ENCODE data around the gene ANKMY1.
"Not testable (repeated sequence)": the region's sequence is repeated elsewhere in the genome, so short reads cannot be mapped to it uniquely, and the experiment has no call there.

Gene ANKMY1

DNA sequence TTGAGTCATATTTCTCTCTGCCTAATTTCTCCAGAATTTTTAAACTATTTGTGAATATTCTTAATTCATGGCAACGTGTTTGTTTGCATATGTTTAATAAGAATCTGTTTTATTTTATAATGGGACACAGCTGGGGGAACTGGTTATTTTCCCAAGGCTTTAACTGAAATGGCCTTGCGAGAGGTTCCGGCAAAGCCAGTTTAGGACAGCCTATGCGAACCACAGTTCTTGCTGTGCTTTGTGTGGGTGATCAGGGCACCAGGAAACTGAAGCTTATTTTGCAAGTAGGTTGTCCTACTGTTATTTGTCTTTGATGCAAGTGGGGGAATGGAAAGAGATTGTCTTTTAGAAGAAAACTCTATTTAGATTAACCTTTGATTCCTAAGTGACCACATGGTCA, 6.5 kb downstream of the ANKMY1 start:
- DNase-seq = no peak

DNA sequence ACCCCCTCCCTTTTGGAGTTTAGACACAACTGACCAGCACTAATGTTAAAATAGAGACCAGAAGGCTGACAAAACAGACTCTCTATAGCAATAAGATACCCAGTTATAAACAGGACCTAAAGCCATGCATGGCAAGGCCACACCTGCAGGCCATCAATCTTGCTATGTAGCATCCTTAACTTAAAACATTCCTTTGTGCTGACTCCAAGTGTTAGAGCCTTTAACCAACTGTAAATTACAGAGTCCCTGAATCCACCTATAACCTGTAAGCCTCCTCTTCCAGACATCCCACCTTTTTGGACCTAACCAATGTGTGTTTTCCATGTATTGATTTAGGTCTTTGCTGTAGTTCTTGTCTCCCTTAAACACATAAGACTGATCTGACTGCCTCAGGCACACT, 17.9 kb downstream of the ANKMY1 start:
- DNase-seq = no peak

DNA sequence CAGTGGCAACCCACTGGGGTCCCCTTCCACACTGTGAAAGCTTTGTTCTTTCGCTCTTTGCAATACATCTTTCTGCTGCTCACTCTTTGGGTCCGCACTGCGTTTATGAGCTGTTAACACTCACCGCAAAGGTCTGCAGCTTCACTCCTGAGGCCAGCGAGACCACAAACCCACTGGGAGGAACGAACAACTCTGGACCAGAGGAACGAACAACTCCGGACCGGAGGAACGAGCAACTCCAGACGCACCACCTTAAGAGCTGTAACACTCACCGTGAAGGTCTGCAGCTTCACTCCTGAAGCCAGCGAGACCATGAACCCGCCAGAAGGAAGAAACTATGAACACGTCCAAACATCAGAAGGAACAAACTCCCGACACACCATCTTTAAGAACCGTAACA, 18.7 kb downstream of the ANKMY1 start:
- not testable (repeated sequence) for DNase-seq

DNA sequence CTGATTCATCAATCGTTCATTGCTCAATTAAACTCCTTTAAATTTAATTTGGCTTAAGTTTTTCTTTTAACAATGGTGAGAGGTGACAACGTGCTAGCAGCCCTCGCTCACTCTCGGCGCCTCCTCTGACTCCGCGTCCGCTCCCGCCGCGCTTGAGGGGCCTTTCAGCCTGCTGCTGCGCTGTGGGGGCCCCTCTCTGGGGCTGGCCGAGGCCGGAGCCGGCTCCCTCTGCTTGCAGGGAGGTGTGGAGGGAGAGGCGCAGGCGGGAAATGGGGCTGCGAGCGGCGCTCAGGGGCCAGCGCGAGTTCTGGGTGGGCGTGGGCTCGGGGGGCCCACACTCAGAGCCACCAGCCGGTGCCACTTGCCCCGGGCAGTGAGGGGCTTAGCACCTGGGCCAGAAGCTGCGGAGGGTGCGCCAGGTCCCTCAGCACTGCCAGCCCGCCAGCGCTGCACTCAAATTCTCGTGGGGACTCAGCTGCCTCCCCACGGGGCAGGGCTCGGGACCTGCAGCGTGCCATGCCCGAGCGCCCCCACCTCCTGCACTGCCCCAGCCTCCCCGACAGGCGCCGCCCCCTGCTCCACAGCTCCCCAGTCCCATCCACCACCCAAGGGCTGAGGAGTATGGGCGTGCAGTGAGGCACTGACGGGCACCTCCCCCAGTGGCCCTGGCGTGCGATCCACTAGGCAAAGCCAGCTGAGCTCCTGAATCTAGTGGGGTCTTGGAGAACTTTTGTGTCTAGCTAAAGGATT, 19.6 kb downstream of the ANKMY1 start:
- DNase-seq = no peak

DNA sequence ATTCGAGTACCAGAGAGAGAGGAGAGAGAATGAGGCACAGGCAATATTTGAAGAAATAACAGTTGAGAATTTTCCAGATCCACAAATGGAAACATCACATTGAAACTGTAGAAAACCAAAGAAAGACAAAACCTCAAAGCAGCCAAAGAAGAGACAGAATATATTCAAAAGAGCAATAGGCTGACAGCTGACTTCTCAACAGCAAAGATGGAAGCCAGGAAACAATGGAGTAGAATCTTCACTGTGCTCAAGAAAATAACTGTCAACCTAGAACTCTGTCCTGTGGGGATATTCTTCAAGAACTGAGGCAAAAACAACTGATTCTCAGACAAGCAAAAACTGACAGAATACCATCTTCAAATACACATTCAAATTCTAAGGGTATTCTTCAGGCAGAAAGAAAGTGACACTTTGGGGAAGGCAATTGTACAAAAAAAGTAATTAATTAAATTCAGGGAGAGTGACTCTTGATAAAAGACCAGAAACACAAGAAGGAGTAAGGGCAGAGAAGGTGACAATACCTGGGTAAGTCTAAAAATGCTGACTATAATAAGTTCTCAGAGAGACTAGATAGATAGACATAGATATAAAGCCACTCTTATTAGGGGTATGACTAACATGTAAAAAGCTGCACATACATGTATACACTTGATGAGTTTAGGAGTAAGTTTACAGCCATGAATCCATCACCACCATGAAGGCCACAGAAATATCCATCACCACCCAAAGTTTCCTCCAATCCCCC, 25.6 kb downstream of the ANKMY1 start:
- DNase-seq = no peak

DNA sequence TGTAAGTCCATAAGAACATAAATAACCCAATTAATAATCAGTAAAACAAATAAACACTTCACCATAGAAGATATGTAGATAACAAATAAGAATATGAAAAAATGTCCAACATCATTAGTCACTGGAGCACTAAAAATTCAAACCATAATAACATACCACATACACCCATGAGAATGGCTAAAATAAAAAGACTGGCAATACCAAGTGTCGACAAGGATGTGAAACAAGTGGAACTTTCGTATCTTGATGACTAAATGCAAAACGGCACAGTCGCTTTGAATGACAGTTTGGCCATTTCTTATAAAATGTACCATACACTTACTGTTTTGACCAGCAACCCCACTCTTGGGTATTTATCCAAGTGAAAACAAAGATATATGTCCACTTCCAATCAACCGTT, 26.8 kb downstream of the ANKMY1 start:
- no peak for DNase-seq

DNA sequence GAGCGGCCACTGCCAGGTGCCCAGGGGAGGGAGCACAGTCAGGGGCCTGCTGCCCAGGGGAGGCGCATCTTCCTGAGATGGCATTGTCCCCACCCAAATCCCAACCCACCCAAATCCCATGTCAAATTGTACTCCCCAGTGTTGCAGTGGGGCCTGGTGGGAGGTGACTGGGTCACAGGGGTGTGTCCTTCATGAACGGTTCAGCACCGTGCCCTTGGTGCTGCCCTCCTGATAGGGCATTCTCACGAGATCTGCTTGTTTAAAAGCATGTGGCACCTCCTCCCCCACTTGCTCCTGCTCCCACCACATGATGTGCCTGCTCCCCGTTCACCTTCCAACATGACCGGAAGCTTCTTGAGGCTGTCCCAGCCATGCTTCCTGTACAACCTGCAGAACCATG, 27.6 kb downstream of the ANKMY1 start:
- no peak for DNase-seq

DNA sequence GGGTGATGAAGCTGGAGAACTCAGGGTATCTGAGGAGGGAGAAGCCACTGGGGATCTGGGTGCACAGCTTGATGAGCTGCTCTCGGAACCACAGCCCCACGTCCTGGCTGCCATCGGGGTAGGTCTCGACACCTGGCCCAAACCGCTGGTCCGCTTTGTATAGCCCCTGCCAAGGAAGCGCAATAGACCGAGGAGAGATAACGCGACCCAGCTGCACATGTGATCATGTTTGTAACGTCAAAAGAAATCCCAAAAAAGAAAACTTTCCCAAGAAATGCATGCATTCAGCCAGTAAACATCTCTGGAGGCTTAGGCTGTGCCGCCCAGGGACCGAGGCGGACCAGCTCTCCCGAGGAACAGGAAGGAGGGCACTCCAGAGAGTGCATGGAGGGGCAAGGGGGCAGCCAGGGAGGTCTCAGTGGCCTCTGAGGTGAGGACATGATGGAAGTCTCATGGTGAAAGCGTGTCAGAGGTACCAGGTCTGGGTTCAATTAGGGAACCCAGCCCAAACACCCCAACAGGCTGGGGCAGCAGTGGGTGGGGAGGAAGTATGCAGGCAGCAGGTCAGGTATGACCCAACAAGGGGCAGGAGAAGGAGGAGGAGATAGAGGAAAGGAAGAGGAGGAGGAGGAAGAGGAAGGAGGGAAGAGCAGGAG, 28.3 kb downstream of the ANKMY1 start:
- DNase-seq = no peak

DNA sequence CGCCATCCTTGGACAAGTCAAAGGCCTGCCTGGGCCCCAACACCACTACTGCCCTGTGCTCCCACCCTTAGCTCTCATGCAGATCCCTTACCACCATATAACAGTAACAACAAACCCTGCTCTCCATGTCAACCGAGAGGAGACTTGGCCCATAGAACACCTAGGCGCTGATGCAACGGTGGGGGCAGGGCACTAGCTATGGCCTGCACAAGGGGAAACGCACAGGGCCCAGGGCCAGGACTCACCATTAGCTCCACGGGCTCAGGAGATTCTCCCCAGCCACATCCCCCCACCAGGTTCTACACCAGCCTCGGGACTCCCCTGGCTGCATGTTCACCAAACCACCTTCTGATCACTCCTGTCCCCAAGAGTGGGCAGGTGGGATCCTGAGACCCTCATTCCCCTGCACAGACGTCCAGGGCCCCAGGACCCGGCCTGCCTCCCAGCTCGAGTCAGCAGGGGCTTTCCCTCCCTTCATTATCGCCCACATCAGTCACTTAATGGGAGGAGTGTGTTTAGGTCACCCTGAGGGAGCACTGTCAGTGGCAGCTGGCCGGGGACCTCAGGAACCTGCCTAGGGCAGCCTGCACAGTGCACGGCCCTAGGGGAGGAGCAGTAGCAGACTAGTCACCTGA, 29.3 kb downstream of the ANKMY1 start:
- DNase-seq = no peak

DNA sequence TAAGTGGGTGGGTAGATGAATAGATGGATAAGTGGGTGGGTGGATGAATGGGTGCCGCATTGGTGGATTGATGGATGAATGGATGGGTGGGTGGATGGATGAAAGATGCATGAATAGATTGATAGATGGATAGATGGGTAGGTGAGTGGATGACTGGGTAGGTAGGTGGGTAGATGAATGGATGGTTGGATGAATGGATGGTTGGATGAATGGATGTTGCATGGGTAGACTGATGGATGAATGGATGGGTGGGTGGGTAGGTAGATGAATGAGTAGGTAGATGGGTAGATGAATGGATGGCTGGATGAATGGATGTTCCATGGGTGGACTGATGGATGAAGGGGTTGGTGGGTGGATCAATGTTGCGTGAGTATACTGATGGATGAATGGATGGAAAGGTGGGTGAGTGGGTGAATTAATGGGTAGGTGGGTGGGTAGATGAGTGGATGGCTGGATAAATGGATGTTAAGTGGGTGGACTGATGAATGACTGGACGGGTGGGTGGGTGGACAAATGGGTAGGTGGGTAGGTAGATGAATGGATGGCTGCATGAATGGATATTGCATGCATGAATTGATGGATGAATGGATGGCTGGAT, 30.5 kb downstream of the ANKMY1 start:
- no peak for DNase-seq

DNA sequence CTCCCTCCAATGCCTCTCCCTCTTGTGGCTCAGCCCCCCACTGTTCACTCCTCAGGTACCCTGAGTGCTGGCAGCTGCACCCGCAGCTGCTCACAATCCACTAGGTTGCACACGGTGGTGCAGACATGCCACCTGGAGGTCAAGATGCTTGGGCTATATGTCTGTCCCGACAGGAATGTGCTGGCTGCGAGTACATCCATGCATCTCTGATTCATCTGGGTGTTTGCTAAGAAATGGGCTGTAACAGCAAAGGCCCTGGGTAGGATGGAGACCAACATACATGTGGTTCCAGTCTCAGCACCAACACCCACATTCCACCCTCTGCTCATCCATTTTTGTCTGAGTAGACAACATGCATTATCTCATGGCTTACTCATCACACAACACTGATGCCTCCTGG, 31.3 kb downstream of the ANKMY1 start:
- no peak for DNase-seq

DNA sequence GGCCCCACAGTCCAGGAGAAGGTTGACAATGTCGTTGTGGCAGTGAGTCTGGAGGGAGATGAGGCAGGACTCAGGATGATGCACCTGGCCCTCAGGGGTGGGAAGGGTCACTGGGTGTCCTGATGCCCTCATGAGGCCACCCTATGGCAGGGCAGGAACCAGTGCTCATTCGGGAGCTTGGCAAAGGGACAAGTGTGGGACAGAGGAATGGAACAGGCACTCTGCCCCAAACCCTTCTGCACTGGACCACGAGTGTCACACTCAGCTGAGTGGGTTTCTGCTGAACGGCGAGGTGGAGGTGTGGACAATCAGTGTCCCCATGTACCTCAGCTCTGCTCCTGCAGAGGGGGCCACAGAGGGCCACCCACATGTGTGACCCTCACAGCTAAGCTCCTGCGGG, 32.0 kb downstream of the ANKMY1 start:
- DNase-seq = no peak

DNA sequence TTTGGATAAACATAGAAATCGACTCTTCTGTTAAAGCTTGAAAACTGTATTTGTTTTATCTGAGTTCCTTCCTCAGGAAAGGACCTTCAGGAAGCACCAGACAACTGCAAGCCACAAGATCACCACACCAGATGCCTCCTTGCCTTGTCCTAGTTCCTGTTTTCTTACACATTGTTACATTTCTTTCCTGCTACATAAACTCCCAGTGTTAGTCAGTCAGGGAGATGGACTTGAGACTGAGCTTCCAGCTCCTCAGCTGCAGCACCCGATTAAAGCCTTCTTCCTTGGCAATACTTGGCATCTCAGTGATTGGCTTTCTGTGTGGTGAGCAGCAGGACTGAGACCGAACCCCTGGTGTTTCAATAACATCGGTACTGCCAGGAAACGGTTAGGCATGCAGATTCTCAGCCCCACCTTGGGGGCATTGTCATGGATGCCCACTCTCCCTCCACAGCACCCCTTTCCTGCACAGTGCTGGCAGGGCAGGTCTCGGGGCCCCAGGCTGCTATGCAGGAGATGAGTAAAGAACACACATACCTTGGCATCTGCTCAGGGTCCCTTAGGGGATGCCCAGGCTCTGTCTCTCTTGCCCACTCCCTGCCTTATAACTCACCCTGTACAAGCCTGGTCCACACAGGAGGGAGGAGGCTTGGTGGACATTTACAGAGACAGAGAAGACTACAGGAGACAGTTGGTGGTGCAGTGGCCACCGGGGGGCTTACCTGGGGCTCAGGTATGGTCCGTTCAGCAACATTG, 32.6 kb downstream of the ANKMY1 start:
- no peak for DNase-seq

DNA sequence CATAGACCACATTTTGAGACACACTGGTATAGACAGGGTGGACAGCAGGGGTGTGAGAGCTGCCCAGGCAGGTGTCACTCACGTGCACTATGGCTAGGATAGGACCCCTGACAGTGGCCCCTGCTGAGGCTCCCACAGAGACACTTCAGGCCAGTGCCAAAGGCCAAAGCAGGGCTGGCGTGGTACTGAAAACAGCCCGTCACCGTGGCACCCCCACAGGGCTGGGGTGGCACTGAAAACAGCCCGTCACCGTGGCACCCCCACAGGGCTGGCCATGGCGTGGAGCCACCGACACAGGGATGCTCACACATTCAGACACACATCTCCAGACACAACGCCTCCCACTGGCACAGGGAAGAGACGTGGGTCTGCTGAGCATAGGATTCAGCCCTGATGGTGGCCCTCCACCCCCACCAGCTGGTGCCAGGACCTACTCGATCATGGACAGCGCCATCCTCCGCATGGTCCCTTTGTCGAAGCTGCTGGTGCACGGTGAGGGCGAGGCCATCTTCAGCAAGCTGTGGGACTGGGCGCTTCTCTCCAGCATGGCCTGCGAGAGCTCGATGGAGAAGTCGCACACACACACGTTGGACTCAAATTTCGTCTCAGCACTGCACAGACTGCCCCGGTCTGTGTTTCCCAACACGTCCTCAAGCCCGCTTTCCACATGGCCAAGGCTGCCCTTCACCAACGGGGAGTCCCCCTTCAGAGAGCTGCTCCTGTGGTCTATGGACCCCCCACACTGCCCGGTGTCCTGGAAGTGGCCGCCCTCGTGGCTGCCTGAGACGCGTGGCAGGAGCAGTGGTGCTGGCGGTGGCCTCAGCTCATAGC, 34.1 kb downstream of the ANKMY1 start:
- no peak for DNase-seq

DNA sequence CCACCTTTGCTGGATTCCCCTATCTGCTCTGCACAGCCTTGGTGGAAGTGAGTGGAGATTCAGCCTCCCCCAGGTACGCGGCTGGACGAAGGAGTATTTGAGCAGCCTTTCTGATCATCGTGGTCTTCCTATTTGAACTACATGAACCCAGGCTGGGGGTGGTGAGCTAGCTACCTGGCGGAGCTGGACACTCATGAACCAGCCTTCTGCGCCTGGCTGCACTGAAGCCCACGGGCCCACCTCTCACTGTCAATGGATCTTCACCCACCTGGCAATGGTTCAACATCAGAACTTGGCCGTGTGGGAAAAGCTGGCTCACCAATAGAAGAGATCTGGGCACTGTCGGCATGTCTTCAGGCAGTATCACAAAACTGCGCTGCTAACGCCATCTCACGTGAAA, 35.4 kb downstream of the ANKMY1 start:
- DNase-seq = no peak

DNA sequence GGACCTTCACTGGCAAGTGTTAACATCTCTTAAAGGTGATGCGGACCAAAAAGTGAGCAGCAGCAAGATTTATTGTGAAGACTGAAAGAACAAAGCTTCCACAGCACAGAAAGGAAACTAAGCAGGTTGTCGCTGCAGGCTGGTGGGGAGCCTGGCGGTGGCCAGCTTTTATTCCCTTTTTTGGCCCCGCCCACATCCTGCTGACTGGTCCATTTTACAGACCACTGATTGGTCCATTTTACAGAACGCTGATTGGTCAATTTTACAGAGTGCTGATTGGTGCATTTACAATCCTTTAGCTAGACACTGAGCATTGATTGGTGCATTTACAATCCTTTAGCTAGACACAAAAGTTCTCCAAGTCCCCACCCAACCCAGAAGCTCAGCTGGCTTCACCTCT, 35.9 kb downstream of the ANKMY1 start:
- not testable (repeated sequence) for DNase-seq

DNA sequence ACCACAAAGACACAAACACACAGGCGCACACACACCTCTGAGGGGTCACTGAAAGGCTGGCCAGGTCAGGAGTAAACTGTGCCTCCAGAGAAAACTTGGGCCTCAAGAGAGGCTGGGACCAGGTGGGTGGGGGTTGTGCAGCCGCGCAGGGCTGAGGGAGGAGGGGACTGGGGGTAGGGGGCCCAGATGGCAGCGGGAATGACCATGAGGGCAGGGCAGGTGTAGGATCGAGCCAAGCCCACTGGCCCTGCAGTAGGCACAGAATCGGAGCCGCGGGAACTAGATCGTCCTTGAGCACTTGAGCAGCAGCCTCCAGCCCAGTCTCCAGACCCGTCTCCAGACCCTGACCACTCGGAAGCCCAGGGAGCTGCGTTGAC, 36.8 kb downstream of the ANKMY1 start:
- DNase-seq = no peak

DNA sequence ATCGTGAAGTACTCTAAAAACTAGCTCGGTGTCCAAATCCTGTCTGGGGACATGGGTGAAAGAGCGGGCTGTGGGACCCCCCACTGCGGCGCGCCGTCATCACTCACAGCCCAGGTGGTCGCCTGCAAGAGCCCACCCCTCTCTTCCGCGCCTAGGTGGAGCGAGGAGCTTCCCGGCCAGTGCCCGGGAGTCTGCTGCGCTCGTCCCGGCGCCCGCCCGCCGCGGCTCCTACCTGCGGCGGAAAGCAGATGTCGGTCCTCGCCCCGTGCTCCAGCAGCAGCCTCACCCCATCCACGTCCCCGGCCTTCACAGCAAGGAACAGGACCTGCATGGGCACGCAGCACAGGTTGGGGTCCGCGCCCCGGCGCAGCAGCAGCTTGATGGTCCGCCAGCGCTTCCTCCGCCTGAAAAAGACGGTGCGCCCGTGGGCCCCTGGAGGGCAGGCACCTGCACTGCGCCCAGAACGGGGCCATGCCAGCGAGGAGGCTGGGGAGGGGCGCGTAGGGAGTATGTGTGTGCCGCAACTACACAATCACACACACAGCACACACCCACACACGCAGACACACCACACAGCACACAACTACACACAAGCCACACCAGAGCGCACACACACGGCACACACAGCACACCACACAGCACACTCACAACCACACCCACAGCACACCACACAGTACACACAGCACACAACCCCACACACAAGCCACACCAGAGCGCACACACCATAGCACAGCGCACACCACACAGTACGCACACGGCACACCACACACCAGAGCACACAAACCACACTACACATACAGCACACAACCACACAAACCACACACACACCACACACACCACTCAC, 37.4 kb downstream of the ANKMY1 start:
- no peak for DNase-seq

DNA sequence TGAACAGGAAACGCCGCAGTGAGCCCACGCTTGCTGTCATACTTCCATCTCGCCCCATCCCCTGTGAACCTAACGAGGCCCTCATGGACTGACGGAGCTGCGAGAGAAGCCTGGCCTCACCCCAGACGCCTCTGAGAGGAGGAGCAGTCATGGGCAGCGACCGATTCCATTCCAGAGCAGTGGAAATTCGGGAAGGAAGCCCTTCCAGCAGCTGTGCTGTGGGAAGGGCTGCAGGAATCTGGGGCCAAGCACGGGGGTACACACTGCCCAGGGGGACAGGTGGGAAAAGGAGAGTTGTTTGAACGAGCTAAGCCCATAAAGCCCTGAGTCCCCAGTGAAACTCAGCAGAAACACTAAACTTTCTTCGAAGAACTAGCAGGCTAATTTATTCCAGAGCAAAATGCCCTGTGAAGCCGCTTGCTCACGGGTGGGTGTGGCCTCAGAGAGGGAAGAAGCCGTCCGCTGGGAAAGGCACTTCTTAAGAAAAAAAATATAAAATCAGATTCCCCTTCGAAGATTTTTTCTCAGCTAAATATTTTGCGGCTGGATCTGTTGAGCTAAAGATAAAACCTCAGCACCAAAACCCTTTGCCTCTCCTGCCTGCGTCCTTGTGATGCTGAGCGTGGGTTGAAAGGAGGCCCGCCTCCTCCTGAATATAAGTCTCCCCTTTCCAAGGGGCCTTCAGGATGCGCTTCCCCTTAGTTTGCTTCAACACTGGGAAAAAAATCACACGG, 38.2 kb downstream of the ANKMY1 start:
- no peak for DNase-seq

DNA sequence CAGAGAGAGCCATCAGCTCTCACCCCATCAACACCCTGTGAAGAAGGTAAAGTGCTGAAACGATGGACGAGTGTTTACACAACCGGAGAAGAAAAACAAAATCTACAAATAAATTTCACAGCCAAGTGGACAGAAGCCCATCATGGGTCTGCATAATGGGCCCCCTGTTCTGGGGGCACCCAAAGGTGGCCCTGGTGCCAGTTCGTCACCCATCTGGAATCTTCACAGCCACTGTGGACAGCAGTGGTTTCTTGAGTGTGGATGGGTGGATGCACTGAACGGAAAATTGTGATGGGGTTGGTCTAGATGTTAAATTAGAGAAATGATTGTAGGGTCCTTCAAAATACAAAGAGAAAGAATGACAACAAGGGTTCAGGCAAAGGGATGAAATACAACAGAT, 38.8 kb downstream of the ANKMY1 start:
- no peak for DNase-seq

Data from GOT3 (cell line).